ENCODE data around the gene IKBKE.
A peak's percentile ranks its signal among the peaks of the same experiment; 100 is the strongest.

Gene IKBKE

GRCh38 chr1:206455666-206456344 lies 14.5 kb upstream of the IKBKE start:
- no peak for DNase-seq

DNA sequence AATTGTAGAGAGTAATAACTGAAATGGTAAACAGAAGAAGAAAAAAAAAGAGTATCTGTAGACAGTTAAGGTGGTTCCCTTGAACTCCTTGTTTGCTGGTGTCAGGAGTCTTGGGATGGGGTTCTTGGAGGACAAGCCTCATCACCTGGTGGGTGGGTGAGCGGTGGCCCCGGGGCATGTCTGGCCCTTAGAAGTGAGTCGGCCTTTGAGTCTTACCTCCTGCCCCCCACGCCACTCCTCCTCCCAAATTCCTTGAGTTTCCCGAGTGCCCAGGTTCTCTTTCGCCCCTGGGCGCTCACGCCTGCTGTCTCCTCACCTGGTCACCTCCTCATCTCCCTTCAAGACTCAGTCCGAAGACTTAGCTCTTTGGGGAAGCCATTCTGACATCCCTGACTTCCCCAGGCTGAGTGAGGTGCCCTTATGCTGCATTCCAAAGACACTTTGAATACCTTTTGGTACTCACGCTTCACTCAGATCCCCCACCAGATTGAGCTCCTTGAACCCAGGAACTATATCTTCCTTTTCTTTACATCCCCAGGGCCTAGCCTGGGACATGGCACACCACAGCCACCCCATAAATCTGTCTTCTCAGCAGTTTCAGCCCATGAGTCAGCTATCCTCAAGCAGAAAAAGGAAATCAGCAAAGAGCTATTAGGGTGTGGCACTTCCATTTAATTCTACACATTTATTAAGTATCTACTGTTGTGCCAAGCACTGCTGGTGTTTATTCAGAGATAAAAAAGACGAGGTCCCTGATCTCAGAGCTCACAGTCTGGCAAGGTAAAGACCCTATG lies 13.5 kb upstream of the IKBKE start:
- DNase-seq, result no peak

DNA sequence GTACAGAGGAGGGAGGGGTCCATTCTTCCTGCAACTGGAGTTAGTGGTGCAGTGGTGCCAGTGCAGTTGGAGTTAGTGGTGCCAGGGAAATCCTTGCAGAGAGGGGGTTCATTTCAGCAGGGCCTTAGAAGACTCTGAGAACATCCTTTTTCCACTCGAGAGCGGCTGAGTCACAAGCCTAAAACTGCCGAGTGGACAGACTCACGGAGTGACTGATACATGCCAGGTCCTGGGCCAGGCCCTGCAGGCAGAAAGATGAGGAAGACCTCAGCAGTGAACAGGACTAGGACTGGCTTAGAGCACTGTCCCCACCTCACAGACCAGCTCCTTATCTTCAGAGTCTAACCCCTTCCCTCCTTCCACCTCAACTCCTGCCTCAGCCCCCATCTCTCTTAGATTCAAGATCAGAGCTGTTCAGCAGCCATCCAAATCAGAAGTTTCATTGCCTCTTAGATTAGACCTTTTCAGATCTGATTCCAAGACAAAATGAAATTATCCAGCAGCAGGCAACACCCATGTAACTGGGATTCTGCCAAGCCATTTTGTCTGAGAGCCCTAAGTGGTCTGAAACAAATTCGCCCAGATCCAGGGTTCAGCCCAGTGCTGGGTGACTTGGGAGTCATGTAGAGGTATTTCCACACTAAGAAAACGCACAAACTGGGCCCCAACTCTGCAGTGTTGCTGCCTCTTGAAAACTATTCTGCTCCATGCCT lies 12.7 kb upstream of the IKBKE start:
- DNase-seq, result no peak

DNA sequence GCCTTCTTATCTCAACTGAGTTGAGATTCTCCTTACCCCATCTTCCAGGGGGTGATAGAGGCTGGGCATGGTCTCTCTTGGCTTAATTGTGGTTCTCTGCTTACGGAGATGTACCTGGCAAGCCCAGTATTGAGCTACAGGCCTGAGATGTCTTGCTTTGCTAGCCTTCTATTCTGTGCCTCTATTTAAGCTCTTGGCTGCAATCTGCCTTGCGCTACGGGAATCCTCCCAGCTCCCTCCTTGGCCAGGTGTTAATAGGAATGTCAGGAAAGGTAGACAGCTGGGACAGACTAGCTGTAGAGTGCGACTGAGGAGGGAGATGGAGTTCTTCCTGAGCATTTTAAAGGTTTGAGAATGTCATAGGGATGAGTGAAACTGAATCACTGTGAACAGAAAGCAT lies 10.6 kb upstream of the IKBKE start:
- no peak for DNase-seq

GRCh38 chr1:206460836-206461426 lies 9.3 kb upstream of the IKBKE start:
- no peak for DNase-seq

GRCh38 chr1:206461602-206462455 lies 8.4 kb upstream of the IKBKE start:
- DNase-seq, result peak; percentile 32 to 47

GRCh38 chr1:206463137-206463536 lies 7.1 kb upstream of the IKBKE start:
- no peak for DNase-seq

DNA sequence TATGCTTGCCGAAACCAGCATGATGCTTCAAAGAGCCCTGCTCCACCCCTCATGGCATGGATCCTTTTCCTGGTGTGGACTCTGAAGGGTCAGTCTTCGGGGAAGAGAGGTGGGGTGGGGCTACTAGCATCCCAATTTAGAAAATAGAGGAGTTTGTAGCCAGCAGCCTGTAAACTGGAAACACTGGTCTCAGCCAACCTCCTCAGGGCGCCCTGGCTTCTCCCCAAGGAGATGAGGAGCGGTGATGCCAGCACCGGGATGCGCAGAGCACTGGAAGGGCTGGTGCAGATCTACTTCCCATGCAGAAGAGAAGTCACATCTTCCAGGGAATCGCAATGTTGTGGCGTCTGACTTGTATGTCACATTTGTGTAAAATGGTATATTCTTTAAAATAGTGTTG lies 6.4 kb upstream of the IKBKE start:
- no peak for DNase-seq

GRCh38 chr1:206464456-206464964 lies 5.8 kb upstream of the IKBKE start:
- DNase-seq, result no peak

DNA sequence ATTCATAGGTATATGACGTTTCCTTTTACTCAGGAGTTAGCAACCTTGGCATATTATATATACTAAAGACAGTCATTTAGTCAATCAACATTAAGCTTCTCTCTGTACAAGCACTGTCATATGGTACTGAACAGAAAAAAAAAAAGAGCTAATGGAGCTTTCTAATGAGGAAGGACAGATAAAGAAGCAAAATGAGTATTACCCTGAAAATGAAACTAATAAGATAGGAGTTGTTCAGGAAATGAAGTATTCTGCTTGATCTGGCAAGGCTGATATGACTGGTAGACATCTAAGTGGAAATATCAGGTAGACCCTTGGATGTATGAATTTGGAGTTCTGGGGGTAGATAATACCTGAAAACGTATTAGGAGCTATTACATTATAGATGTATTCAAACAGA lies 4.3 kb upstream of the IKBKE start:
- DNase-seq, result no peak

- DNase-seq, result no peak
Observed at GRCh38 chr1:206466840-206467649, 3.2 kb upstream of the IKBKE start.

GRCh38 chr1:206467915-206468314 lies 2.4 kb upstream of the IKBKE start:
- peak; percentile 55 to 70 for DNase-seq

GRCh38 chr1:206468571-206468970 lies 1.7 kb upstream of the IKBKE start:
- DNase-seq, result no peak

- no peak for DNase-seq
Observed at GRCh38 chr1:206469411-206469932, 804 bp upstream of the IKBKE start.

- peak; percentile 2 to 19 for DNase-seq
Observed at GRCh38 chr1:206470692-206471414, 577 bp downstream of the IKBKE start.

GRCh38 chr1:206471415-206471801 lies 1.1 kb downstream of the IKBKE start:
- no peak for DNase-seq

- no peak for DNase-seq
Observed at GRCh38 chr1:206472024-206472423, 1.7 kb downstream of the IKBKE start.

DNA sequence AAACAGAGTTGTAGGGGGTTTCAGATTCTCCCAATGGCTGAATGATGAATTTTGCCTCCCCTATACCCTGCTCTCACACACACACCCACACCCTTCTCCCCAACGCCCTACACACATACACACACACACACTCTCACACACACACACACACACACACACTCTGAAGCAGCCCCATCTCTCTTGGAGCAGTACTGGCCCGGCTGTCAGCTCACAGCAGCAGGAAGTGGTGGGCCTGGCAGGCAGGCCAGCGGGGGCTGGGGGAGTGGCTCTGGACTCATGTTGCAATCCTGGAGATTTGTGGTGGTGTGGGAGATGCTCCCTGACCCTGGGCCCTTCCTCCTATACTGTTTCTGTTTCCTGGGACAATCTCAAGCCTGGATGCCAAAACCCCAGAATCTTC lies 2.2 kb downstream of the IKBKE start:
- DNase-seq, result no peak

- no peak for DNase-seq
Observed at GRCh38 chr1:206472886-206473285, 2.6 kb downstream of the IKBKE start.

- no peak for DNase-seq
Observed at GRCh38 chr1:206476058-206476457, 5.8 kb downstream of the IKBKE start.

Data from SHP77 (cell line).